NCI-H2227 treated with DMSO at 0.1 percent for 48 hours (cell line): ENCODE data around the gene ADAP1.

Experiments used
- DNase-seq: peaks from one replicate; lab custom pipeline; 2025; lab: John Stamatoyannopoulos, UW

ADAP1 gene

DNA sequence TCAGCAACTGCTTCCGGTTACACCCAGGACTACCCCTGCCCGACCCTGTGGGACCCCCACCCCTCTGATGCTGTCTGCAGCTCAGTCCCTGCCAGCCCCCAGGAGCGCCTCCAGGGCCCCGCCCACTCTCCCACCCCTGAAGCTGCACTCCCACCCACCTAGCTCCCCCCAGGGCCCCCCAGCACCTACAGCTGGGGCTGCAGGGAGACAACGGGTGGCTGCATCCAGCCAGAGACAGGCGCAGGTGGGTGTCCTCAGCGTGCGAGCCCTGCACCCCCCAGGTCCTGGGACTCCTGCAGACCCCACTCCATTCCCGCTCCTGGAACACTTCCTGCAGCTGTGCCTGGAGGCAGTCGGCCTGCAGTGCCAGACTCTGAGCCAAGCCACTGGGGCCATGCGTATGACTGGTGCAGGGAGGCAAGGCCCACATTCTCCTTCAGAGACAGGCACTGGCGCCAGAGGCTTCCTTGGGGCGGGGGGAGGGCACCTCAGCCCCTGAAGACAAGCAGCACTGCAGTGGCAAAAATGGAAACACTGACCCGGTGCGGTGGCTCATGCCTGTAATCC is 34.6 kb upstream of the ADAP1 start:
- DNase-seq, result no peak

GRCh38 chr7:988426-988911 is 34.0 kb upstream of the ADAP1 start:
- no peak for DNase-seq

- DNase-seq, result no peak
Measured at GRCh38 chr7:987909-988308, 33.4 kb upstream of the ADAP1 start.

DNA sequence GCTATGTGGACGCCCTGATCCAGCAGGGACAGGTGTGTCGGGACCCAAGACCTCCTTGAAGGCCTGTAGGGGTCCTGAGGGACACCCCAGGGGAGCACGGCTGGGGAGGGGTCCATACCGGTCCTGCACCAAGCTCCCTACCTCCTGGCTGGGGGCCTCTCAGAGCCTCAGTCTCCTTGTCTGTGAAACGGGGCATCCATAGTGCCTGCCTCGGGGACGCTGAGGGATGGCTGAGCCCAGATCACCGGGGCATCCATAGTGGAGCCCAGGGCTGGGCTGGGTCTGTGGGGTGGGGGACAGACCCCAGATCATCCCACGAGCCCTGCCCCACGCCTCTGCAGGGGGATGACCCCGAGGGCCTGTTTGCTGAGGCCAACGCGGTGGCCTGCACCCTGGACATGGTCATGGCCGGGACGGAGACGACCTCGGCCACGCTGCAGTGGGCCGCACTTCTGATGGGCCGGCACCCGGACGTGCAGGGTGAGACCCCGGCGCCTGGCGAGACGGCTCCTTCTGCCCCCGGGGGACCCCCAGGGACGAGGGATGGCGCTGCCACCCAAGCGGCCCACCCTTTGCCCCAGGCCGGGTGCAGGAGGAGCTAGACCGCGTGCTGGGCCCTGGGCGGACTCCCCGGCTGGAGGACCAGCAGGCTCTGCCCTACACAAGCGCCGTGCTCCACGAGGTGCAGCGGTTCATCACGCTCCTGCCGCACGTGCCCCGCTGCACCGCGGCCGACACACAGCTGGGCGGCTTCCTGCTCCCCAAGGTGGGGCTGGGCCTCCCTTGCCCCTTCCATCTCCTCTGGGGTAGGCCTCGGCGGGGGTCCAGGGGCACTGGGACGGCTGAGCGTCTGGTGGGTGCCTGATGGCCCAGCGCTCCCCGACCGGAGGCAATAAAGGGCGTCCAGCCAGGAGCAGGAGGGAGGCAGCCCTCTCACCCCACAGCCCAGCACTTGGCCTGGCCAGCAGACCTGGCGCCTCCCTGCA is 32.6 kb upstream of the ADAP1 start:
- DNase-seq, result no peak

GRCh38 chr7:985915-986741 is 31.6 kb upstream of the ADAP1 start:
- no peak for DNase-seq

GRCh38 chr7:985127-985416 is 30.6 kb upstream of the ADAP1 start:
- DNase-seq, result no peak

DNA sequence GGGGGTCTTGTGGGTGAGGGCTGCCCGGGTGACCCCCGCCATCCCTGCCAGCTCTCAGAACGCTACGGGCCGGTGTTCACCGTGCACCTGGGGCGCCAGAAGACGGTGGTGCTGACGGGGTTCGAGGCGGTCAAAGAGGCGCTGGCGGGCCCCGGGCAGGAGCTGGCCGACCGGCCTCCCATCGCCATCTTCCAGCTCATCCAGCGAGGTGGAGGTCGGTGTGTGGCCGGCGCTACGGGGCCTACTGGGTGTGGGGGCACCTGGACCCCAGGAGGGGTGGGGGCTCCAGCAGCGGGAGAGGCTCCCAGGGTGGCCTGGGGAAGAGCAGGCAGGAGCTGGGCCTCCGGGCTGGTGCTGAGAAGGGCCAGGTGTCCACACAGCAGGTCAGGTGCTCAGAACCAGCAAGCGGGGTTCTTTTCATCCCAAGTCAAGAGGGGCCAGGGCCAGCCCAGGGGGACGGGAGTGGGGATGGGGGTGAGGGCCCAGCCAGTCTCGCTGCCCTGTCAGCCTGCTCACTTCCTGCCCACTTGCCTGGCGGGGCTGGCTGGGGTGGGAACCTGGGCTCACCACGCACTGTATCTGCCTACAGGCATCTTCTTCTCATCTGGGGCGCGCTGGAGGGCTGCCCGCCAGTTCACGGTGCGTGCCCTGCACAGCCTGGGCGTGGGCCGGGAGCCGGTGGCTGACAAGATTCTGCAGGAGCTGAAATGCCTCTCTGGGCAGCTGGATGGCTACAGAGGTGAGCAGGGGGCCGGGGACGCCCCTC is 30.1 kb upstream of the ADAP1 start:
- no peak for DNase-seq

GRCh38 chr7:983616-984071 is 29.2 kb upstream of the ADAP1 start:
- DNase-seq, result no peak

DNA sequence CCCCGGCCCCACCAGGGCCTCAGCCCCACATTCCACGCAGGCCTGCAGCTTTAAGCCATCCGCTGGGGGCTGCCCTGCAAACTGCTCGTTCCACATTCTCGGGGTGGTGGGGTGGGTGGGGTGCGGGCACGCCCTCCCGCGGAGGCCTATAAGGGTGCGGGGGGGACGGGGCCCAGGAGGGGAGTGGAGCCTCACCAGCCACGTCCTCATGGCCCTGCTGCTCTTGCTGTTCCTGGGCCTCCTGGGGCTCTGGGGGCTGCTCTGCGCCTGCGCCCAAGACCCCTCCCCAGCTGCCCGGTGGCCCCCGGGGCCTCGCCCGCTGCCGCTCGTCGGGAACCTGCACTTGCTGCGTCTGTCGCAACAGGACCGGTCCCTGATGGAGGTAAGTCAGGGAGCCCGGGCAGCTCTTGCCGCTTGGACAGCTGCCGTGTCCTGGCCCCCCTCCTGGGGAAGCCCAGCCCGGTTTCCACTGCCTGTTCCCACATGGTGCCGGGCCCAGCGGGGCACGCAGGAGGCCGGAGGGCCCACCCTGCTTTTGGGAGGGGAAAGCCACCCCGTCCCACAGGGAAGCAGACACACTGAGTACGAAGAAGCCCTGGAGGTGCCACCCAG is 28.6 kb upstream of the ADAP1 start, which contains the start of gene CYP2W1:
Gene CYP2W1 (plus strand): TSS at position 178 of the 612 bp plus-strand sequence. CDS start 31 bp downstream, at position 209.
- no peak for DNase-seq

- DNase-seq, result no peak
Measured at GRCh38 chr7:982511-983003, 28.1 kb upstream of the ADAP1 start.

DNA sequence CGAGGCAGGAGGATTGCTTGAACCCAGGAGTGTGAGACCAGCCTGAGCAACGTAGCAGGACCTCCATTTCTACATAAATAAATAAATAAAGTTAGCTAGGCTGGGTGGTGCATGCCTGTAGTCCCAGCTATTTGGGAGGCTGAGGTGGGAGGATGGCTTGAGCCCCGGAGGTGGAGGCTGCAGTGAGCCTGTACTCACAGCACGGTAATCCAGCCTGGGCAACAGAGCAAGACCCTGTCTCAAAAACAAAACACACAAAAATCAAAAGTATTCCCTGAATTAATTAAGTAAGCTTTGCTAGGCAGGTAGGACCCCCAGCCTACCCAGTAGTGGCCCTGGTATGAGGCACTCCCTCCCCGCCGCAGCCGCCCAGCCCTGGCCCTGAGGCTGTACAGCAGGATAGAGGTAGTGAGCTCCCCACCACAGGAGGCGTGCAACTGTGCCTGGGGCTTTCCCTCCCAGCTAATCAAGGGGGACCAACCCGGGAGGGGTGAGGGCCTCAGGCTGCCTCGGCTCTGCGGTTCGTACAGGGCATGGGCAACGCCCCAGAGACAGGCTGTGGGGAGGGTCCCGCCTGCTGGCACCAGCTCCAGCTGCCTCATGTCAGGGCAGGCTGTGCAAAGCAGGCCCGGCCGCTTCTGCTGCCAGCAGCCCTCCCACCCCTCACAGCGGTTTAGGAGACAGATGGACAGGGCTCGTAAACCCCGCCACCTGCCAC is 27.5 kb upstream of the ADAP1 start:
- DNase-seq, result no peak

DNA sequence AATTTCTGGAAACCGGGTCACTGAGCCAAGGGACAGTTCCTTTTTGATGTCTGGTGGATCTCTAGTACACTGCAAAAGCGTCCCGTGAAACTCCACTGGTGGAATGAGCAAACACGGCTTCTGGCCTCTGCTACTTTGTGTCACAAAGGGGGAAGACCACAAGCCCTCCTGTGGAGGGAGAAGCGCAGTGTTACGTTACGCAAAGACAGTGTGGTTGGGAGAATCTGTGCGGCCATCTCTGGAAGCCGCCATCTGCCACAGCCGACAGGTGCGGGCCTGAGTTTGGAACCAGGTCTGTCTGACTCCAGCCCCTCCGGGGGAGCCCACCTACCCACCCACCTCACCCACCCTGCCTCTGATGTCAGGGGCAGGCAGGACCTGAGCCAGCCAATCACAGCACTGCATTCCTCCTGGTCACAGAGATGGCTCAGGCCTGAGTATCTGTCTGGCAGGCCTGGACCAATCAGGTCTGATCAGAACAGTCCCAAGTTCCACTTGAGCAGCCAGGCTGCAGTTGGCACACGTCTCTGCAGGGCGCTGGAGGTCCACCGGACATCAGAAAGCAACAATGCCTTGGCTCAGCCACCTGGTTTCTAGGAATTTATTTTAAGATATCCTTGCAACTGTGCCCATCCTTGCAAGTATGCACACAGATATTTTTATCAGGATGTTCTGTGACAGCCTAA is 25.5 kb upstream of the ADAP1 start:
- DNase-seq, result no peak

DNA sequence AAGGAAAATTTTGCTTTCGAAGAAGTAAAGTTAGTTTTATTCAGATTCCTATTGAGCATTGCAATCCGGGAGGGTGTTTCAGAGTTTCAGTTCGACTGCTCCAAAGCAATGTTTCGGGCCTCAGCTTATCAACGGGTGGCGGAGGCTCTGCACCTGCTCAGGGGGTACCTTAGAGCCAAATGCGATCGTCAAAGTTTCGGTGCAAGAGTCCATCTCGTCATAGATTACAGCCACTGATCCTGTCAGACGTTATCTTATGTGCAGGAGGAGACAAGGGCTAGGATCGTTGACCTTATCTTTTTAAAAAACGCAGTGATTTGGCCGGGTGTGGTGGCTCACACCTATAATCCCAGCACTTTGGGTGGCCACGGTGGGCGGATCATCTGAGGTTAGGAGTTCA is 24.7 kb upstream of the ADAP1 start:
- no peak for DNase-seq

- DNase-seq, result no peak
Measured at GRCh38 chr7:978416-979091, 24.1 kb upstream of the ADAP1 start.

DNA sequence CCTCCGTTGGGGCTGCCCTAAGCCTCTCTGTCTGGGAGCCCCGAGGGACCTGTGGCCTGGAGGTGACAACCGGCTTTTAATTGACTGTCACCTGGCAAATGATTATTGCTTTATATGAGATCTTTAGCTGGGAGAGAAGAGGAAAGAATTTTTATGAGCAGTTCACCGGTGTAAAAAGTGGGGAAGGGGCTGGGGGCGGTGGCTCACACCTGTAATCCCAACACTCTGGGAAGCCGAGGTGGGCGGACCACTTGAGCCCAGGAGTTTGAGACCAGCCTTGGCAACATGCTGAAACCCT is 23.5 kb upstream of the ADAP1 start:
- no peak for DNase-seq

GRCh38 chr7:977326-978048 is 23.0 kb upstream of the ADAP1 start:
- DNase-seq, result no peak

GRCh38 chr7:976901-977325 is 22.4 kb upstream of the ADAP1 start:
- DNase-seq, result no peak

DNA sequence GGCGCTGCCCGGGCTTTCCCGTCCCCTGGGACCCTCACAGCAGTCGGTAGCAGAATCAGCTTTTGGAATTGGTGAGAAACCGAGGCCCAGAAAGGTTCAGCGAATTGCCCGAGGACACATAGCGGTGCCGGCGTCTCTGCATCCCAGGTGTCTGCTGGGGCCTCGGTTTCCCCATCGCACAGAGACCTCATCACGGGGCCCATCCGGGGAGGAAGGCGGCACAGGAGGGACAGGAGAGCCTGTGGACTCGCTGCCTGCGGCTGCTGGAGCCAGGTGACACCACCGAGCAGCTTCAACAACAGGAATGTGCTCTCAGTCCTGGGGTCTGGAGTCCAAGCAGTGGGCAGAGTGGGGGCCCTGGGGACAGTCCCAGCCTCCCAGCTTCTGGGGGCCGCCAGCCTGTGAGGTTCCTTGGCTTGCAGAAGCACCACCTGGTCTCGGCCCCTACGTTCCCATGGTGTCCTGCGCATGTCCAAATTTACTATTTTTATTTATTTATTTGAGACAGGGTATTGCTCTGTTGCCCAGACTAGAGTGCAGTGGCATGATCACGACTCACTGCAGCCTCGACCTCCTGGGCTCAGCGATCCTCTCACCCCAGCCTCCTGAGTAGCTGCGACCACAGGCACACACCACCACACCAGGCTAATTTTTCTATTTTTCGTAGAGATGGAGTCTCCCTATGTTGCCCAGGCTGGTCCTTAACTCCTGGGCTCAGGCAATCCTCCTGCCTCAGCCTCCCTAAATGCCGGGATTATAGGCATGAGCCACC is 21.4 kb upstream of the ADAP1 start:
- DNase-seq, result no peak
